Measurements from ENCODE around the gene CATSPERB.
"Not testable (repeated sequence)": the region's sequence is repeated elsewhere in the genome, so short reads cannot be mapped to it uniquely, and the experiment has no call there.

The CATSPERB gene

DNA sequence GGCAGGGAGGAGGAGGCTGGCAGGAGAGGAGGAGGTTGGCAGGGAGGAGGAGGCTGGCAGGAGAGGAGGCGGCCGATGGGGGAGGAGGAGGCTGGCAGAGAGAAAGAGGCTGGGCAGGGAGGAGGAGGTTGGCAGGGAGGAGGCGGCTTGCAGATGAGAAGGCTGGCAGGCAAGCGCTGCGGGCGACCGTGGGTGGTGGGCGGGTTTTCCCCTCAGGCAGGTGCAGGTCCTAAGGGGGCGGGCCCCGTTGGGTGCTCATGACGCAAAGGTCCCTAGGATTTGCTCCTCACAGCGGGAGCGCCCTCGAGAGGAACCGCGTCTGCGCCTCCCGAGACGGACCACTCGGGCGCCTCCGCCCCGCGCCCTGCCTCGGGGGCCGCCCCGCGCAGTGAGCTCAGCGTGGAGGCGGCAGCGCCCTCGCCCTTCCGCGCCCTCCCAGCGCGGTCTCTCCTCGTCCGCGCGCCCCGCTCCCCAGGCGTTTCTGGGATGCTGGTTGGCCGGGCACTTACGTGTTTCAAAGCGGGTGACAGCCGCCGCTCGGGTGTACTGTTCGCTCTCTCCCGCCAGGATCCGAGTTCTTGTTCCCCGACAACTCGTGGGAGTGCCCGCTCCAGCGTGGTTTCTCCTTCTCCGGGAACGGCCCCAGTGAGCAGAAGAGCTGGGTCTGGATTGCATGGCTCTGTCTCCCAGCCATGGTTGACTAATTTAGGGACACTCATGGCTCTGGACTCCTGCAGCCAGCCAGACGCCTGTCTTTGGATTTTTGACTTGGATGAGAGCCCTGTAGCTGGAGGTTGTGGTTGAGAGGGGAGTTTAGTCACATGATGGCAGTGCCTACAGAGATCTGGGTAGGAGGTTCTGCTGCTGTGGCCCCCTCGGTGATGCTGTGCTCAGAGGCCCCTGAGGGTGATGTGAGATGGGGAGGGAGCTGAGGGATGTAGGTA lies 157.7 kb downstream of the CATSPERB start:
- Histone ChIP-seq H3K36me3 (ENCODE audit: control insufficient read depth in 4 of 4, insufficient read depth in 4 of 4, low read length in 3 of 4) (no peaks in the 10 kb centered on the region), H3K27ac (ENCODE audit: insufficient read depth in 1 of 2, low read depth in 1 of 2, low read length in 2 of 2, poor library complexity in 1 of 2, severe bottlenecking in 2 of 2) (no peak overlapping the region)
- POLR2A ChIA-PET = no interaction called here

DNA sequence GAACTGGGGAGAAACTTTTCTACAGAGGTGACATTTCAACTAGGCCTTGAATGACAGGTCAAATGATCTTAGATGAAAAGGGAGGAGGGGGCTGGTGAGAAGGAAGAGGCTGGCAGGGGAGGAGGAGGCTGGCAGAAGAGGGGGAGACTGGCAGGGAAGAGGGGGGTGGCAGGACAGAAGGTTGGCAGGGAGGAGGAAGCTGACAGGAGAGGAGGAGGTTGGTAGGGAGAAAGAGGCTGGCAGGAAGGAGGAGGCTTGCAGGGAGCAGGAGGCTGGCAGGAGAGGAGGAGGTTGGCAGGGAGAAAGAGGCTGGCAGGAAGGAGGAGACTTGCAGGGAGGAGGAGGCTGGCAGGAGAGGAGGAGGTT lies 158.4 kb downstream of the CATSPERB start:
- peaks cover 0 to 13% (median 10%) of the 10 kb centered on the region in 4 experiments for H3K4me1 ChIP-seq (ENCODE audit: control extremely low read depth in 1 of 4, control insufficient read depth in 4 of 4, insufficient read depth in 4 of 4, low read length in 3 of 4)
- peak in 1 of 3 donors; percentile 7 for DNase-seq
- ChIA-PET CTCF (interaction anchor here (2.0 kb wide), 1 partner anchor 11 kb away, joined by 4 read pairs; no protein-coding TSS in a partner anchor), POLR2A (no interaction called here)
- no peaks in the 10 kb centered on the region for H3K36me3 ChIP-seq (ENCODE audit: control insufficient read depth in 4 of 4, insufficient read depth in 4 of 4, low read length in 3 of 4)
- H3K9me3 ChIP-seq (ENCODE audit: control extremely low read depth in 1 of 5, control insufficient read depth in 4 of 5, insufficient read depth in 2 of 5, low read depth in 1 of 5, low read length in 4 of 5) = peaks cover 0 to 4% (median 0%) of the 10 kb centered on the region in 5 experiments
- no peak overlapping the region for H3K27ac ChIP-seq (ENCODE audit: insufficient read depth in 1 of 2, low read depth in 1 of 2, low read length in 2 of 2, poor library complexity in 1 of 2, severe bottlenecking in 2 of 2)
- H3K4me3 ChIP-seq (ENCODE audit: control insufficient read depth in 1 of 7, extremely low read depth in 1 of 7, insufficient read depth in 4 of 7, low read depth in 2 of 7, low read length in 6 of 7) = peak overlapping the region in 5 of 7 experiments; percentile 11 to 71 (median 64)
- peaks cover 0 to 28% (median 9%) of the 10 kb centered on the region in 5 experiments for H3K27me3 ChIP-seq (replicated peaks in 2 of 5; ENCODE audit: control insufficient read depth in 4 of 5, insufficient read depth in 5 of 5, low read length in 4 of 5)

More for the DNA sequence above, 157.7 kb downstream of the CATSPERB start:
- CTCF ChIA-PET = interaction anchor here (2.0 kb wide), 1 partner anchor 10 kb away, joined by 4 read pairs; no protein-coding TSS in a partner anchor
- peaks cover 0 to 28% (median 9%) of the 10 kb centered on the region in 5 experiments for H3K27me3 ChIP-seq (replicated peaks in 2 of 5; ENCODE audit: control insufficient read depth in 4 of 5, insufficient read depth in 5 of 5, low read length in 4 of 5)
- H3K4me3 ChIP-seq (ENCODE audit: control insufficient read depth in 1 of 7, extremely low read depth in 1 of 7, insufficient read depth in 4 of 7, low read depth in 2 of 7, low read length in 6 of 7) = peak overlapping the region; percentile 11 to 71 (median 58)
- H3K9me3 ChIP-seq (ENCODE audit: control extremely low read depth in 1 of 5, control insufficient read depth in 4 of 5, insufficient read depth in 2 of 5, low read depth in 1 of 5, low read length in 4 of 5) = peaks cover 0 to 4% (median 0%) of the 10 kb centered on the region in 5 experiments
- WGBS (ENCODE audit: insufficient coverage) = under 1% methylated on average over 58 of the region's 59 CpGs
- peak; percentile 43 to 81 (median 75) for DNase-seq
- H3K4me1 ChIP-seq (ENCODE audit: control extremely low read depth in 1 of 4, control insufficient read depth in 4 of 4, insufficient read depth in 4 of 4, low read length in 3 of 4) = peaks cover 0 to 13% (median 10%) of the 10 kb centered on the region in 4 experiments

DNA sequence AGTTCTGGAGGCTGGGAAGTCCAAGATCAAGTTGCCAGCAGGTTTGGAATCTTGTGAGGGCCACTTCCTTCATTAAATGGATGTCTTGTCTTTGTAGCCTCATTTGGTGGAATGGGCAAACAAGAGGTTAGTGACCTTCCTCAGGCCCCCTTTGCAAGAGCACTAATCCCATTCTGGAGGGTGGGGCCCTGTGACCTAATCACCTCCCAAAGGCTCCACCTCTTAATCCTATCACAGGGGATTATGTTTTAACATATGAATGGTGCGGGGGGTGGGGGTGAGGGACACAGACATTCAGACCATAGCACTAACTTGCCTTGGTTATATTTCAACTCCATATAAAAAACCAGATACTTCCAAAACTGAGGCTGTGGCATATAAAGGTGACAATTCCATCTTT lies 161.9 kb downstream of the CATSPERB start:
- Histone ChIP-seq H3K4me1 (ENCODE audit: control extremely low read depth in 1 of 4, control insufficient read depth in 4 of 4, insufficient read depth in 4 of 4, low read length in 3 of 4) (peaks cover 0 to 13% (median 10%) of the 10 kb centered on the region in 4 experiments), H3K9me3 (ENCODE audit: control extremely low read depth in 1 of 5, control insufficient read depth in 4 of 5, insufficient read depth in 2 of 5, low read depth in 1 of 5, low read length in 4 of 5) (peaks cover 0 to 2% (median 0%) of the 10 kb centered on the region in 5 experiments), H3K36me3 (ENCODE audit: control insufficient read depth in 4 of 4, insufficient read depth in 4 of 4, low read length in 3 of 4) (no peaks in the 10 kb centered on the region), H3K27ac (ENCODE audit: insufficient read depth in 1 of 2, low read depth in 1 of 2, low read length in 2 of 2, poor library complexity in 1 of 2, severe bottlenecking in 2 of 2) (no peak overlapping the region), H3K27me3 (replicated peaks in 2 of 5; ENCODE audit: control insufficient read depth in 4 of 5, insufficient read depth in 5 of 5, low read length in 4 of 5) (peaks cover 0 to 20% (median 5%) of the 10 kb centered on the region in 5 experiments), H3K4me3 (ENCODE audit: control insufficient read depth in 1 of 7, extremely low read depth in 1 of 7, insufficient read depth in 4 of 7, low read depth in 2 of 7, low read length in 6 of 7) (no peak overlapping the region)
- ChIA-PET POLR2A (interaction anchor here (1.1 kb wide), 1 partner anchor 15 kb away, joined by 3 read pairs; no protein-coding TSS in a partner anchor), CTCF (no interaction called here)
- no CpG with 5 or more reads among the region's 1 CpG for WGBS (ENCODE audit: insufficient coverage)
- DNase-seq = no peak

DNA sequence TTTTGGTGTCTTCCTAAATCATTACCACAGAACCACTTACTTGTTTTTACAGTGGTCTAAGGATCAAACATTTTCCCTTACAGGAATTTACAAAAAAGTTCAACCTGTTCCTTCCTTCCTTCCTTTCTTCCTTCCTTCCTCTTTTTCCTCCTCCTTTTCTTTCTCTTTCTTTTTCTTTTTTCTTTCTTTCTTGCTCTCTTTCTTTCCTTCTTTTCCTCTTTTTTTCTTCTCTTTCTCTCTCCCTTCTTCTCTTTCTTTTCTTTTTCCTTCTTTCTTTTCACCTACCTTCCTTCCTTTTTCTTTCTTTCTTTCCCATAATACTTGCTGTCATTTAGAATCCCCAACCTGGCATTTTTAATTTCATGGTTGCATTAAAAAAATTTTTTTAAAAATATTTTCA lies 162.6 kb downstream of the CATSPERB start:
- POLR2A ChIA-PET = no interaction called here
- DNase-seq = no peak
- no peak overlapping the region for H3K27ac ChIP-seq (ENCODE audit: insufficient read depth in 1 of 2, low read depth in 1 of 2, low read length in 2 of 2, poor library complexity in 1 of 2, severe bottlenecking in 2 of 2)
- peaks cover 0 to 12% (median 0%) of the 10 kb centered on the region in 5 experiments for H3K27me3 ChIP-seq (replicated peaks in 2 of 5; ENCODE audit: control insufficient read depth in 4 of 5, insufficient read depth in 5 of 5, low read length in 4 of 5)
- peaks cover 0 to 9% (median 6%) of the 10 kb centered on the region in 4 experiments for H3K4me1 ChIP-seq (ENCODE audit: control extremely low read depth in 1 of 4, control insufficient read depth in 4 of 4, insufficient read depth in 4 of 4, low read length in 3 of 4)
- H3K9me3 ChIP-seq (ENCODE audit: control extremely low read depth in 1 of 5, control insufficient read depth in 4 of 5, insufficient read depth in 2 of 5, low read depth in 1 of 5, low read length in 4 of 5) = peaks cover 0 to 2% (median 0%) of the 10 kb centered on the region in 5 experiments
- CTCF ChIA-PET = no interaction called here
- H3K36me3 ChIP-seq (ENCODE audit: control insufficient read depth in 4 of 4, insufficient read depth in 4 of 4, low read length in 3 of 4) = no peaks in the 10 kb centered on the region
- no peak overlapping the region for H3K4me3 ChIP-seq (ENCODE audit: control insufficient read depth in 1 of 7, extremely low read depth in 1 of 7, insufficient read depth in 4 of 7, low read depth in 2 of 7, low read length in 6 of 7)

DNA sequence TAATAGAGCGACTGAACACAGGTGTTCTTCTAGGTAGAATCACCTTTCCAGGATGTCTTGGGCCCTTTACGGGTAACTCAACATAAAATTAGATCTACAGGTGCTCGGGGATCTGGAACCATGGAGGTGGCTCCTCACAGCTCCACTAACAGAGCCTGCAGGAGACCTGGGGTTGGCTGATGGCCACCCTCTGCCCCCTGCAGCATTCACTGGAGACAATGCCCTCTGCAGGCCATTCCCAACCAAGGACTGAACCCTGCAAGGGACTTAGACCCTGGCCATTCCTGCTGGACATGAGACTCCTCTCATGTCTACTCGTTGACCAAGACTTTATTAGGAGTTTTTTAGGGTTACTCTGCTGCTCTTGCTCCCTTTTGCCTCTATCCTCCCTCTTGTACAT lies 163.3 kb downstream of the CATSPERB start:
- ChIA-PET CTCF (no interaction called here), POLR2A (no interaction called here)
- Histone ChIP-seq H3K27me3 (replicated peaks in 2 of 5; ENCODE audit: control insufficient read depth in 4 of 5, insufficient read depth in 5 of 5, low read length in 4 of 5) (peaks cover 0 to 6% (median 0%) of the 10 kb centered on the region in 5 experiments), H3K4me1 (ENCODE audit: control extremely low read depth in 1 of 4, control insufficient read depth in 4 of 4, insufficient read depth in 4 of 4, low read length in 3 of 4) (peaks cover 0 to 2% (median under 1%) of the 10 kb centered on the region in 4 experiments), H3K9me3 (ENCODE audit: control extremely low read depth in 1 of 5, control insufficient read depth in 4 of 5, insufficient read depth in 2 of 5, low read depth in 1 of 5, low read length in 4 of 5) (peaks cover 0 to 2% (median 0%) of the 10 kb centered on the region in 5 experiments), H3K27ac (ENCODE audit: insufficient read depth in 1 of 2, low read depth in 1 of 2, low read length in 2 of 2, poor library complexity in 1 of 2, severe bottlenecking in 2 of 2) (no peak overlapping the region), H3K36me3 (ENCODE audit: control insufficient read depth in 4 of 4, insufficient read depth in 4 of 4, low read length in 3 of 4) (no peaks in the 10 kb centered on the region), H3K4me3 (ENCODE audit: control insufficient read depth in 1 of 7, extremely low read depth in 1 of 7, insufficient read depth in 4 of 7, low read depth in 2 of 7, low read length in 6 of 7) (no peak overlapping the region)
- 96% methylated on average over 4 of the region's 4 CpGs for WGBS (ENCODE audit: insufficient coverage)
- DNase-seq = no peak

DNA sequence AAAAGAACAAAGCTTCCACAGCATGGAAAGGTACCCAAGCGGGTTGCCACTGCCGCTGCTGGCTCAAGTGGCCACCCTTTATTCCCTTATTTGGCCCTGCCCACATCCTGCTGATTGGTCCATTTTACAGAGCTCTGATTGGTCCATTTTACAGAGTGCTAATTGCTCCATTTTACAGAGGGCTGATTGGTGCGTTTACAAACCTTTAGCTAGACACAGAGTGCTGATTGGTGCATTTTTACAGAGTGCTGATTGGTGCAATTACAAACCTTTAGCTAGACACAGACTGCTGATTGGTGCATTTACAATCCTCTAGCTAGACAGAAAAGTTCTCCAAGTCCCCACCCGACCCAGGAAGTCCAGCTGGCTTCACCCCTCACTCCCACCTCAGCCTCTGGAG lies 164.1 kb downstream of the CATSPERB start:
- CTCF ChIA-PET; POLR2A ChIA-PET; H3K27ac ChIP-seq (ENCODE audit: insufficient read depth in 1 of 2, low read depth in 1 of 2, low read length in 2 of 2, poor library complexity in 1 of 2, severe bottlenecking in 2 of 2); DNase-seq; H3K9me3 ChIP-seq (ENCODE audit: control extremely low read depth in 1 of 5, control insufficient read depth in 4 of 5, insufficient read depth in 2 of 5, low read depth in 1 of 5, low read length in 4 of 5); H3K4me1 ChIP-seq (ENCODE audit: control extremely low read depth in 1 of 4, control insufficient read depth in 4 of 4, insufficient read depth in 4 of 4, low read length in 3 of 4); H3K4me3 ChIP-seq (ENCODE audit: control insufficient read depth in 1 of 7, extremely low read depth in 1 of 7, insufficient read depth in 4 of 7, low read depth in 2 of 7, low read length in 6 of 7); H3K36me3 ChIP-seq (ENCODE audit: control insufficient read depth in 4 of 4, insufficient read depth in 4 of 4, low read length in 3 of 4); H3K27me3 ChIP-seq (replicated peaks in 2 of 5; ENCODE audit: control insufficient read depth in 4 of 5, insufficient read depth in 5 of 5, low read length in 4 of 5): not testable (repeated sequence)
- WGBS (ENCODE audit: insufficient coverage) = 90% methylated on average over 3 of the region's 4 CpGs

DNA sequence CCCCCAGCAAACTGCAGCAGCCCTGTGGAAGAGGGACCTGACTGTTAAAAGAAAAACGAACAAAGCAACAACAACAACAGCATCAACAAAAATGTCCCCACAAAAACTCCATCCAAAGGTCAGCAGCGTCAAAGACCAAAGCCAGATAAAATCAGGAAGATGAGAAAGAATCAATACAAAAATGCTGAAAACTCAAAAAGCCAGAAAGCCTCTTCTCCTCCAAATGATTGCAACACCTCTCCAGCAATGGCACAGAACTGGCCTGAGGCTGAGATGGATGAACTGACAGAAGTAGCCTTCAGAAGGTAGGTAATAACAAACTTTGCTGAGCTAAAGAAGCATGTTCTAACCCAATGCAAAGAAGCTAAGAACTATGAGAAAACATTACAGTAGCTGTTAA lies 176.4 kb downstream of the CATSPERB start:
- no peak for DNase-seq
- H3K9me3 ChIP-seq (ENCODE audit: control extremely low read depth in 1 of 5, control insufficient read depth in 4 of 5, insufficient read depth in 2 of 5, low read depth in 1 of 5, low read length in 4 of 5) = peaks cover 0 to 3% (median 0%) of the 10 kb centered on the region in 5 experiments
- CTCF ChIA-PET = no interaction called here
- POLR2A ChIA-PET = interaction anchor here (0.6 kb wide), 1 partner anchor 932 kb away, joined by 3 read pairs; no protein-coding TSS in a partner anchor
- H3K27me3 ChIP-seq (replicated peaks in 2 of 5; ENCODE audit: control insufficient read depth in 4 of 5, insufficient read depth in 5 of 5, low read length in 4 of 5) = peaks cover 0 to 3% (median 0%) of the 10 kb centered on the region in 5 experiments
- H3K4me3 ChIP-seq (ENCODE audit: control insufficient read depth in 1 of 7, extremely low read depth in 1 of 7, insufficient read depth in 4 of 7, low read depth in 2 of 7, low read length in 6 of 7) = no peak overlapping the region
- no peaks in the 10 kb centered on the region for H3K4me1 ChIP-seq (ENCODE audit: control extremely low read depth in 1 of 4, control insufficient read depth in 4 of 4, insufficient read depth in 4 of 4, low read length in 3 of 4)
- WGBS (ENCODE audit: insufficient coverage) = no CpG with 5 or more reads among the region's 2 CpGs
- no peaks in the 10 kb centered on the region for H3K36me3 ChIP-seq (ENCODE audit: control insufficient read depth in 4 of 4, insufficient read depth in 4 of 4, low read length in 3 of 4)
- H3K27ac ChIP-seq (ENCODE audit: insufficient read depth in 1 of 2, low read depth in 1 of 2, low read length in 2 of 2, poor library complexity in 1 of 2, severe bottlenecking in 2 of 2) = no peak overlapping the region
